Measurements from ENCODE around the gene FEM1C. TPM values are rescaled to one million over a fixed set of nuclear protein-coding genes. Genes with fewer than 3 reads are reported as not detected.

The FEM1C gene
- total RNA-seq, 4 donors from 2014 or later = 11.3 to 16.6 (median 14.3) TPM

GRCh38 chr5:115584501-115584900 is 39.9 kb upstream of the FEM1C start:
- H3K4me3 ChIP-seq (ENCODE audit: low read depth, poor library complexity, severe bottlenecking) = no peak overlapping the region
- WGBS, 2 donors = 87 to 93% methylated on average over 1 of the region's 1 CpG
- TF ChIP-seq CTCF (IDR thresholded peaks at IDR 0.05) (no peak), POLR2A (IDR thresholded peaks at IDR 0.05) (no peak)
- intact Hi-C loops (cut with DNase I; ENCODE audit: low total_unique reads) = no loop called here
- no peak for DNase-seq (ENCODE audit: low spot score in 2 of 2)

GRCh38 chr5:115583474-115583873 is 38.9 kb upstream of the FEM1C start:
- DNase-seq (ENCODE audit: low spot score in 2 of 2) = no peak
- TF ChIP-seq CTCF (IDR thresholded peaks at IDR 0.05) = no peak
- no peak for TF ChIP-seq POLR2A (IDR thresholded peaks at IDR 0.05)
- 54 to 63% methylated on average over 3 of the region's 3 CpGs for WGBS, 2 donors
- H3K4me3 ChIP-seq (ENCODE audit: low read depth, poor library complexity, severe bottlenecking) = no peak overlapping the region
- intact Hi-C loops (cut with DNase I; ENCODE audit: low total_unique reads) = no loop called here

DNA sequence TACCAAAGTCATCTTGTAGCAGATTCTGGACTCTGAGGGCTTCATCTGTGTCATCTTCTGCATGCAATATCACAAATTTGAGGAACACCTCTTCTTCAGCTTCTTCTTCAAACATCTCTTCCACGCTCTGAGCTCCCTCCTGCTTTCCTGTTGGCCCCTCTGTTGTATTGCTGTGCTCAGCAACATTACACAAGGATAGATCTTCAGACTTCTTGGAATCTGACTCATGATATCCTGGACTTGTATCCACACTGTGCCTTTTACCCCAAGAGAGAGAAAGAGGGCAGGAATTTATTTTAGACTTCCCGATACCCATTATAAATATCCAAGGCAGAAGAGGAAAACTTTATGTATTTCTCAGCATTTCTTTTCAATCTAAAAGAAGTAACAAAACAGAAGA is 36.4 kb upstream of the FEM1C start:
- WGBS, 2 donors = 95 to 97% methylated on average over 2 of the region's 2 CpGs
- TF ChIP-seq CTCF (IDR thresholded peaks at IDR 0.05) (no peak), POLR2A (IDR thresholded peaks at IDR 0.05) (no peak)
- DNase-seq (ENCODE audit: low spot score in 2 of 2) = no peak
- H3K4me3 ChIP-seq (ENCODE audit: low read depth, poor library complexity, severe bottlenecking) = no peak overlapping the region
- intact Hi-C loops (cut with DNase I; ENCODE audit: low total_unique reads) = no loop called here

- intact Hi-C loops (cut with DNase I; ENCODE audit: low total_unique reads) = no loop called here
- 75 to 81% methylated on average over 6 of the region's 6 CpGs for WGBS, 2 donors
- H3K4me3 ChIP-seq (ENCODE audit: low read depth, poor library complexity, severe bottlenecking) = no peak overlapping the region
- TF ChIP-seq CTCF (IDR thresholded peaks at IDR 0.05) = no peak
- TF ChIP-seq POLR2A (IDR thresholded peaks at IDR 0.05) = no peak
- no peak for DNase-seq (ENCODE audit: low spot score in 2 of 2)
Measured at GRCh38 chr5:115579747-115580173, 35.2 kb upstream of the FEM1C start.

DNA sequence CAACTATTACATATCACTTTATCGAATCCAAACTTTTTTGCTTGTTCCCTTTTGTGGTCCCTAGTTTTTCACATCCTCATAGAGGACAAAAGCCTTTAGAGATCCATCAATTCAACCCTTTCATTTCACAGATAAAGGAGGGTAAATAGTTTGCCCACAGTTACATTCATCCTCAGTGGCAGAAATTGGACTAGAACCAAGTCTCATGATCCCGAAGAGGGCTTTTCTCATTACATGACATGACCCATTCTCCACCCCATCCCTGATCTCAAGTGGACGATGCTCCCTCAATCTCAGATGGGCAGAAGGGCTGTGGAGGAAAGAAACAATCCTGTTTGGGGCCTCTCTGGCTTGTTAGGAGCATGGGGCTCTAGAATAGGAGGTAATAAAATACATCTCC is 34.6 kb upstream of the FEM1C start:
- WGBS, 2 donors = 75 to 80% methylated on average over 3 of the region's 3 CpGs
- no peak overlapping the region for H3K4me3 ChIP-seq (ENCODE audit: low read depth, poor library complexity, severe bottlenecking)
- intact Hi-C loops (cut with DNase I; ENCODE audit: low total_unique reads) = no loop called here
- TF ChIP-seq CTCF (IDR thresholded peaks at IDR 0.05) = no peak
- TF ChIP-seq POLR2A (IDR thresholded peaks at IDR 0.05) = no peak
- no peak for DNase-seq (ENCODE audit: low spot score in 2 of 2)

DNA sequence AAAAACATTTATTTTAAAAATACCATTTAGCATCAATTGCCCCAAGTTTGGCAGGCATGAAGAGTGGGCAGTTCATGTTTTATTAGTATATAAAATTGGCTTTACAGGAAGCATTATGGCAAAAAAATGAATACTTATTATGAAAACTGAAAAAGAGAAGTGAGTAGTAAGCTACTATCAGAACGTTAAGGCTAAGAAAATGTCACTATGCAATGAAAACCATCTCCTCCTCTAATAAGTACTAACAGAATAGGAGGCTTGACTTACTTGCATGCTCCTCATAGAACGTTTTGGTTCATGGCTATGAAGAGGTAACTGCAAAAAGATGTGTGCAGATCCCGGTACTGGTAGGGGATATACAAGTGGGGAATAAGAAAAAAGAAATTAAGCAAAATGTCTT is 34.1 kb upstream of the FEM1C start:
- no peak for TF ChIP-seq POLR2A (IDR thresholded peaks at IDR 0.05)
- no peak for TF ChIP-seq CTCF (IDR thresholded peaks at IDR 0.05)
- no peak for DNase-seq (ENCODE audit: low spot score in 2 of 2)
- intact Hi-C loops (cut with DNase I; ENCODE audit: low total_unique reads) = no loop called here
- no peak overlapping the region for H3K4me3 ChIP-seq (ENCODE audit: low read depth, poor library complexity, severe bottlenecking)
- 83 to 84% methylated on average over 3 of the region's 3 CpGs for WGBS, 2 donors

All from lower leg skin (tissue), 4 donors.